Dermis microvascular lymphatic vessel endothelial cell (primary cell): ENCODE results near the gene PRDM11. TPM values are rescaled to one million over a fixed set of nuclear protein-coding genes. Genes with fewer than 3 reads are reported as not detected.

Source experiments
- DNase-seq, 2 donors: peaks; one replicate each; pipeline versions ENCODE4 v3.0.0 to v3.0.0-alpha.2; 2010; ENCODE audit warnings: low read depth in 2 of 2
- total RNA-seq: library from RNA; depleted of rRNA; stranded (reverse); fragments of >200 nt; gene quantifications from 2 replicates; pipeline ENCODE4 v1.2.1, GENCODE V29; 2014

PRDM11 gene
- total RNA-seq, 1 donor from 2014 or later = 4.5 TPM

DNA sequence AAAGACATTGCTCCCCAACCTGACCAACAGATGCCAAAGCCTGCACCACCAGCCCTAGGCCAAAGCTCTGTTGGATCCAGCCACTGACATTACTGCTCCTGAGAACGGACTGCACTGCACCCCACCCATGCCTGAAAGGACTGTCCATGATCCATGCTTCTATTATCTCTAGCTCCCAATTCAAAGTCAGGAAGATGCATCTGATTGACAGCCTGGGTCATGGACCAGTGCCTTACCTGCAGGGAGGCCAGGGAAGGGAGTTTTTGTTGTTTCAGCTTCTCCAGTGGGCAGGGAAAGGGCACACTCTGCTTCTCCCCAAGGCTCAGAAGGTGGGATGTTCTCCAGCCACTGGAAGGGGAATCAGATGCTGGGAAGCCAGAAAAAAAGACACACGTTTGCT is 4.8 kb upstream of the PRDM11 start:
- DNase-seq = no peak

- no peak for DNase-seq
Observed at GRCh38 chr11:45142241-45143055, 4.0 kb upstream of the PRDM11 start.

GRCh38 chr11:45143494-45143893 is 2.9 kb upstream of the PRDM11 start:
- DNase-seq = no peak

GRCh38 chr11:45144126-45145082 is 2.0 kb upstream of the PRDM11 start:
- no peak for DNase-seq

DNA sequence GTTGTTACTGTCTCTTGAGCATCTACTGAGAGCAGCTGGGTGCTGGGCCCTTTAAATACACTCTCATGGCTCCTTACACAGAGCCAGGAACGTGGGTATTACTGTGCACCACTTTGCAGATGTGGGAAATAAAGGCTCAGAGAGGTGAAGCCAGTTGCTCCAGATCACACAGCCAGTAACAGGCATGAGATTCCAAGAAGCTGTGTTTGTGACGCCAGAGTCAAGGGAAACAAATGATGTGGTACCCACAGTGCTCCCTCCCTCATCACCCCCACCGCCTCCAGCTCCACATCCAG is 1.4 kb upstream of the PRDM11 start:
- no peak for DNase-seq

DNA sequence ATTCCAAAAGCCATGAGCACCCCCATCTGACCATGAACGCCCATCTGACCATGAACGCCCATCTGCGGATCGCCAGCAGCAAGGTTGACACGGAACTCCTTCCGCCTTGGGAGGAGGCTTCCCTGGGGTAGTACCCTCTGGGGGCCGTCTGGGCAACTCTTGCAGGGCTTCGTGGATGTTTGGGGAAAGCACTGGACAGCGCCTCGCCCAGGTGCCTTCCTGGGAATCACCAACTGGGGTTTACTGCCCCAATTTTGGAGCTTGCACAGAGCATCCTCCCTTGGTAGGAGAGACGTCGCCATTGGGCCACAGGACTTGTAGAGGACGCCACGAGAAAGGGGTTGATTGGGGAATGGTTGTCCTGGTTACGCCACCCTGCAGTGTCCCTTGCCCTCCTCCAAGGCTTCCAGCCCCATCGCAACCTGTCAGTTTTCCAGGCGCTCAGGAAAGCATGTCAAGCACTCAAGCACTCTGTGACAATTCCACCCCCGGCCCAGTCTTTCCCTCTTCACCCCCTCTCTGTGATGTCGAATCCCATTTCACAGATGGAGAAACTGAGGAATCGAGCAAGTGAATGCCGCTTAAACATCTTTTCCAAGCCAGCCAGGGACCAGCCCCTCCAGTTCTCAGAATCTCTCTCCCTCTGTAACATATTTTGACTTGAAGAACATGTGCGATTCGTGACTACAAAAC is 914 bp upstream of the PRDM11 start:
- peak in 1 of 2 donors; percentile 33 for DNase-seq

GRCh38 chr11:45147017-45147728 is 734 bp downstream of the PRDM11 start:
- DNase-seq = peak; percentile 81 to 96

DNA sequence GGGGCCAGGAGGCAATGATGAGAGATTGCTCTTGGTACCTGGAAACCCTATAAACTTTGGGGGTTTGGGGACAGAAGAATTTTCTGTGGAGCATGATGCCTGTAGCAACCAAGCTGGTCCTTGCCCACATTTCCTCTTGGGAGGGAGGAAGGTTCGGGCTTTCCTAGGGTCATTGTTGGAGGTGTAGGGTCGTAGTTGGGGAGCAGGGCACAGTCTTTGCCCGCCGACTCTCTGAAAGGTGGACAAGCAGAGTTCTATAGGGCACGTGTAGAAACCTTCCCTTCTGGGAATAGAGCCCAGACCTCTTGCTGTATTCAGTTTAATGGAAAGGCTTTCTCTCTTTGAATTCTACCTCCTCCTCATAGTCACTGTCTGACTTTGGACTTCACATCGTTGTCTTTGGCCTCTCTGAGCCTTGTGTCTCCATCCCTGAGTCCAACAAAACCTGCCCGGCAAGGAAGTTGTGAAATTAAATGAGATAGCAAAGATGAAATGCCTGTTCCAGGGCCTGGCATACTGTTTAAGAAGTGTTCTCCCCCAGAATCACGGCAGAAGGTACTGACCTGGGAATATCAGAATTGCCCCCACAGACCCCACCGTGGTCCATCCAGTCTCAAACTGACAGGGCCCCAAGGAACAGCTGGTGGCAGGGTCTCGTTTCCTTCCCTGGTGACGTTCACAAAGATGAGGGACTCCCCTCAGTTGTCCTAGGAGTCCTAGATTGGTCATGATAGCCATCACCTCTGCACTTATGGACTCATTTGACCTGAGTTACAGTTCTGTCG is 1.6 kb downstream of the PRDM11 start:
- DNase-seq = no peak

- DNase-seq = no peak
Observed at GRCh38 chr11:45149483-45150056, 3.1 kb downstream of the PRDM11 start.

GRCh38 chr11:45150301-45150700 is 3.9 kb downstream of the PRDM11 start:
- no peak for DNase-seq

DNA sequence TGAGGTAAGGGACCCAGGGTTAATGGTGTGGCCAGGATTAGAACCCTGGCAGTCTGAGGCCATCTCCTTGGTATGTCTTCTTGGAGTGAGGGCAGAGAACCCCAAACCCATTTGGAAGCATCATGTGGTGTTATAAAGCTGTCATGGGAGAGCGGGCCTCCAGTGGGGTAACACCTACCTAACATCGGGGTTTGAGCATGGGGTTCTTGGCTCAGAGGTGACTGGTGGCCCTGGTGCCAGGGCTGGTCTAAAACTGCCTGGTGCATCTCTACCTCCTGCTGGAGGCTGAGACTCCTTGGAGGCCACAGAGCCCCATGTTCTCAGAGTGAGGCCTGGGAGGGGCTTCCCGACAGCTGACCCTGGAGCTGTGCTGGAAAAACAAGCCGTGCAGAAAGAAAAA is 4.5 kb downstream of the PRDM11 start:
- DNase-seq = no peak

DNA sequence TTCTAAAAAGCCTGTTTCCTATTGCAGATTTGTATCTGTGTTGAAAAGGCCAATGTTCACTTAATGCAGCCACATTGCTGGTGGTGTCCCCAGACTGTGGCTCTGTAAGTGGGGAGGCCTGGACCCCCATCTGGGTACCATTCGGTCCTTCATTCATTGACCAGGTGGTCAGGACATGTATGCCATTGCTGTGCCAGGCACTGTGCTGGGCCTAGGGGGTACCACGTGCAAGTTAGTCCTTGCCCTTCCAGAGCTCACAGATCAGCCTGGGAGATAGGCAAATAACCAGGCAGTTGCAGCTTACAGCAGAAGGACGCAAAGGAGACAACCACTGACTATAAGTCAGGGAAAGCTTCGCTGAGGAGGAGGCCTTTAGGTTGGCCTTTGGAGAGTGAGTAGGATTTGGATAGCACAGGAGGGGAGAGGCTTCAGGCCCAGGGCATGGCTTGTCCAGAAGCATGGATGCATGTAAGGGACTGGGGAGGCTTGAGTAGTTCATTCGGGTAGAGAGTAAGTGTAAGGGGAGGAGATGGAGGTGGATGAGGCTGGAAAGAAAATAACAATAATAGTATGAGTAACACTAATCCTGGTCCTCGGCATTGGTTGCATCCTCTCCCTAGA is 5.0 kb downstream of the PRDM11 start:
- no peak for DNase-seq

DNA sequence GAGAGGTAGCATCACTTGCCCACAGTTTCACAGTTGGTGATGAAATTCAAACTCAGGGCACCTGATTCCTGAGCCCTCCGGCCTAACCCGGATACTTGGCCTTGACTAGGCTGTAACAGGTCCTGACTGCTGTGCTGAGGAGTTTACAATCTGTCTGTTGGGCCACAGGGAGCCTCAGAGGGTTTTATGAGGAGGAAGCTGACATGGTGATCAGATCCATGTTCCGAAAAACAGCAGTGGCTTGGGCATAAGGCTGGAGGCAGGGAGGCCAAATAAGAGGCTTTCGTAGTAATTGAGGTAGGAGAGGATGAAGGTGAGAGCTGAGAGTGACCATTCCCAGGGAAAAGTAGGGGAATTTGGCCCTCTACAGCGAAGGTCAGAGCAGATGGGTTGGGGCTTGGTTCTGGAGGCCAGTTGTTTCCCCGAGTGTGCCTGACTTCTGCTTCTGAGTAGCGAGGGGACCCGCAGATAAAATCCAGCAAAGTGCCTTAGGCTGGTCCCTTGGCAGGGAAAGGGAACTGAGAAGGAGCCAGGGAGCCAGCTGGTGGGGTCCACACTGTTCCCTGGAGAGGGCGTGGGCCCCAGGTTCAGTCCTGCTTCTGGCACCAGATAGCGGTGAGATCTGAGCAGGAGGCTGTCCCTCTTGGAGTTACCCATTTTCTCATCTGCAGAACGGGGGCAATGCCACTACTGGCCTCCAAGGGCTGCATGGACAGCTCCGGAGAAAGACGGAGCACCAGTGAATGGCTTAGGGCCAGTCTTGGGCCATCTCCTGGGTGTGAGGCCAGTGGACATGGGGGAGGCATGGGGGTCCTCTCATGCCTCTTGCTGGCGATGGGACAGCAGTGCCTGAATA is 6.5 kb downstream of the PRDM11 start:
- DNase-seq = no peak

DNA sequence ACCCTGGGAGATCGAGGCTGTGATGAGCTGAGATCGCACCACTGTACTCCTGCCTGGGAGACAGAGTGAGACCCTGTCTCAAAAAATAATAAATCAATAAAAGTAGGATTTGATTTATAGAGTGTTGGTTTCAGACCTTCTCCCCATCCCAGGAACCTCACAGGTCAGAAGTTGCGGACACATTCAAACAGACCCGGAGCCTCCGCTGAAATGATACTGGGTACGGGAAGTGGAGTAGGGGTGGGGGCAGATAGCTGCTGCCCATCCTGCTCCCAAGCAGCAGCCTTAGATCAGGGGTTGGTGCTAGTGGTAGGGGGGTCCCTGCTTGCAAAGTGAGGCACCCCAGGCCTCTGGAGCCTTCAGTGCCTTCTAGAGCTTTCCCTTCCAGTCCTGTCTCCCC is 7.8 kb downstream of the PRDM11 start:
- DNase-seq = no peak

GRCh38 chr11:45155058-45155551 is 8.7 kb downstream of the PRDM11 start:
- DNase-seq = no peak

DNA sequence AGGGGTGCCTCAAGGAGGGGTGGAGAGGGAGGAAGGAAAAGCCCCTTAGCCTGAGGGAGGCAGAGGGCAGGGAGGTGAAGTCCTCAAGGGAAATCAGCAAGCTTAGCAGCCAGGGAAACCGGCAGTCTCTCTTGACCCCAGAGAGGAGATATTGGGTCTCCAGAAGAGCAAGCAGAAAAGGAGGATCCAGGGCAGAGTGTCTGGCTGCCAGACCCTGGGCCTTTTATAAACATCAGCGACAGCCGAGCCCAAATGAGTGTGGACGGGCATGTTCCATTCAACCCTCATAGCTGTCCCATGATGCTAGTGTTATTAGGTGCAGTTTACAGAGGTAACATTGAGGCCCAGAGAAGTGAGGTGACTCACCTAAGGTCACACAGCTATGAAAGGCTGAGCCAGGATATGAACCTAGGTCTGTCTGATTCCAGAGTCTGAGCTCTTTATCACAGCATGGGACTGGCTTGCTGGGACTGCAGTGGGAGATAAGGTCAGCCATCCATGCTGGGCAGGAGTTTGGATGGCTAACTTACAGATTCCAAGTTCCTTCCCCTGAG is 9.3 kb downstream of the PRDM11 start:
- no peak for DNase-seq

- no peak for DNase-seq
Observed at GRCh38 chr11:45156201-45156600, 9.8 kb downstream of the PRDM11 start.

DNA sequence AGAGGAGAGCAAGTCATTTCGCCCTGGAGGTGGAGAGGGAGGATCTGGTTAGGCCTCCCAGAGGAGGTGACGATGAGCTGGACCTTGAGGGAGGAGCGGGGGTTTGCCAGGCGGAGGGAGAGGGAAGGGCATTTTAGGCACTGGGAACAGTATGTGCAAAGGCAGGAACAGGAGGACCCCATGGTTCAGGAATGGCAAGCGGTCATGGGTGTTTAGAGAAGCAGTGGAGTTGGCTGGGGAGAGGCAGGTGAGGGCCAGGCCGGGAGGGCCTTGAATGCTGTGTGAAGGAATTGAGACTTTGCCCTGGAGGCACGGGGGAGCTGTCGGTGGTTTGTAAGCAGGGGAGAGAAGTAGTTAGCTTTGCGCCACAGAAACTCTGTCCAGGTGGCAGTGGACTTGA is 10.3 kb downstream of the PRDM11 start:
- no peak for DNase-seq
